Pancreas (tissue), 10 donors: ENCODE measurements around the gene CYTIP. TPM values are rescaled to one million over a fixed set of nuclear protein-coding genes. Genes with fewer than 3 reads are reported as not detected.

Source experiments
- ATAC-seq, 4 donors: fragments of 200-7000 bp; cut with Tn5 transposase; one replicate each; pipeline versions ENCODE4 v1.8.0 to v1.9.1; 2020; ENCODE audit warnings: mild to moderate bottlenecking in 4 of 4, moderate library complexity in 4 of 4
- DNase-seq, 6 donors: peaks; one replicate each; pipeline ENCODE4 v3.0.0-alpha.2; 2020
- FAIRE-seq: peaks from 2 replicates; lab custom pipeline; 2012; peaks lifted over from hg19 to GRCh38; lab: Jason Lieb, UNC
- H3K27ac ChIP-seq, 4 donors: fragments of 200-600 bp; sonication (generic); 1 replicate in 3 of 4; 2 replicates in 1 of 4; pipeline versions ENCODE4 v1.5.0 to v1.8.0; 2020
- H3K27me3 ChIP-seq, 4 donors: fragments of 200-600 bp; one replicate each; pipeline ENCODE4 v1.8.0; 2021
- H3K36me3 ChIP-seq, 3 donors: fragments of 200-600 bp; sonication (generic) in 1 of 3; one replicate each; pipeline versions ENCODE4 v1.5.0 to v1.8.0; 2020 to 2021
- H3K4me1 ChIP-seq, 3 donors: fragments of 200-600 bp; one replicate each; pipeline ENCODE4 v1.8.0; 2021
- H3K4me3 ChIP-seq, 4 donors: fragments of 200-600 bp; sonication (generic) in 2 of 4; one replicate each; pipeline versions ENCODE4 v1.5.0 to v1.8.0; 2020 to 2021
- H3K9me3 ChIP-seq, 4 donors: fragments of 200-600 bp; one replicate each; pipeline ENCODE4 v1.8.0; 2021
- CTCF ChIP-seq, 4 donors: fragments of 200-600 bp; sonication (generic) in 3 of 4; IDR thresholded peaks; one replicate each; pipeline versions ENCODE4 v1.5.0 to v1.8.0; 2021; ENCODE audit warnings: antibody characterized with exemption in 4 of 4
- WGBS, 2 donors: extraction: QIAGEN DNeasy Blood & Tissue Kit; methylation state at CpG; one replicate each; pipeline ENCODE4 v1.1.7; 2013; 5-methylcytosine and 5-hydroxymethylcytosine counted together
- intact Hi-C, 3 donors: fragments of 100-400 bp; cut with DNase I; formaldehyde crosslinking; loops; one replicate each; pipeline versions ENCODE4 v1.11.1 to v1.14.2; 2022
- polyA plus RNA-seq, 2 donors: library from polyadenylated mRNA; stranded (reverse); fragments of 200-250 nt; gene quantifications; one replicate each; pipeline ENCODE4 v1.2.3, GENCODE V29; 2013
- total RNA-seq, 6 donors: library from RNA; stranded (reverse); fragmentation: NEBNext Ultra II Directional in 4 of 6; extraction: Animal tissue kit (Norgen Biotek cat#: 25700) in 4 of 6; gene quantifications; one replicate each; pipeline versions ENCODE4 v1.2.1 to v1.2.4, GENCODE V29; 2021 to 2023
- donor health status: healthy with polysubstance abuse.
- donor health status: DM: no; HTN: no; CAD: no; lungs with moderate emphysema.
- donor health status: DM: no; HTN: no; CAD: no.
- donor health status: control.
- donor health status: control.
- donor health status: Bipolar disorder and iron deficiency.
- donor health status: DM: yes; HTN: yes; CAD: no.
- donor health status: DM: no; HTN: no; CAD: no.
- donor health status: DM: no; HTN: no; CAD: no.
- donor health status: DM: yes; HTN: yes; CAD: no.

CYTIP gene
- total and polyA plus RNA-seq, 8 donors: 0.47 to 6.4 (median 2.7) TPM

- FAIRE-seq (no peak), DNase-seq (no peak), ATAC-seq (peak; percentile 59 to 73 (median 70))
- H3K4me1 ChIP-seq: peaks cover 7 to 27% (median 13%) of the 10 kb centered on the region in 3 donors
- H3K9me3 ChIP-seq: no peaks in the 10 kb centered on the region
- intact Hi-C loops: no loop called here
- TF ChIP-seq CTCF (IDR thresholded peaks at IDR 0.05): no peak
- 39 to 47% methylated on average over 6 of the region's 6 CpGs for whole genome bisulfite sequencing, 2 donors
- peak overlapping the region in 1 of 4 donors; percentile 0 for H3K4me3 ChIP-seq
- H3K36me3 ChIP-seq: no peaks in the 10 kb centered on the region
- H3K27me3 ChIP-seq: no peaks in the 10 kb centered on the region
- peak overlapping the region in 2 of 4 donors; percentile 42 to 43 for H3K27ac ChIP-seq
These were observed 15.6 kb upstream of the CYTIP start for GRCh38 chr2:157459486-157459885.

GRCh38 chr2:157447741-157448140, 3.9 kb upstream of the CYTIP start:
- DNase-seq (no peak), FAIRE-seq (no peak)

GRCh38 chr2:157447031-157447430, 3.1 kb upstream of the CYTIP start:
- intact Hi-C loops: no loop called here
- Histone ChIP-seq H3K36me3 (no peaks in the 10 kb centered on the region), H3K9me3 (no peaks in the 10 kb centered on the region), H3K4me3 (no peak overlapping the region), H3K4me1 (peaks cover 0 to 5% (median 0%) of the 10 kb centered on the region in 3 donors), H3K27ac (no peak overlapping the region), H3K27me3 (no peaks in the 10 kb centered on the region)
- 31 to 34% methylated on average over 1 of the region's 1 CpG for WGBS, 2 donors
- DNase-seq (no peak), ATAC-seq (no peak), FAIRE-seq (no peak)
- TF ChIP-seq CTCF (IDR thresholded peaks at IDR 0.05): no peak

More at GRCh38 chr2:157447741-157448140, 3.9 kb upstream of the CYTIP start:
- no peak overlapping the region for H3K4me3 ChIP-seq
- no peak overlapping the region for H3K27ac ChIP-seq
- no peak for ATAC-seq
- intact Hi-C loops: no loop called here
- H3K9me3 ChIP-seq: no peaks in the 10 kb centered on the region
- H3K27me3 ChIP-seq: no peaks in the 10 kb centered on the region
- peaks cover 0 to 5% (median 0%) of the 10 kb centered on the region in 3 donors for H3K4me1 ChIP-seq
- WGBS, 2 donors: 66 to 84% methylated on average over 1 of the region's 1 CpG
- no peak for TF ChIP-seq CTCF (IDR thresholded peaks at IDR 0.05)
- H3K36me3 ChIP-seq: no peaks in the 10 kb centered on the region

- intact Hi-C loops: no loop called here
- WGBS, 2 donors: 89 to 98% methylated on average over 3 of the region's 3 CpGs
- Histone ChIP-seq H3K4me3 (no peak overlapping the region), H3K36me3 (no peaks in the 10 kb centered on the region), H3K27me3 (no peaks in the 10 kb centered on the region), H3K4me1 (peaks cover 3 to 16% (median 5%) of the 10 kb centered on the region in 3 donors), H3K27ac (peak overlapping the region in 1 of 4 donors; percentile 50), H3K9me3 (no peaks in the 10 kb centered on the region)
- FAIRE-seq: no peak
- ATAC-seq: no peak
- no peak for DNase-seq
- no peak for TF ChIP-seq CTCF (IDR thresholded peaks at IDR 0.05)
These were observed 752 bp upstream of the CYTIP start for GRCh38 chr2:157444641-157445040.

GRCh38 chr2:157443090-157443489, 799 bp downstream of the CYTIP start:
- TF ChIP-seq CTCF (IDR thresholded peaks at IDR 0.05): no peak
- no peak for FAIRE-seq
- H3K4me3 ChIP-seq: peak overlapping the region in 1 of 4 donors; percentile 11

More at GRCh38 chr2:157443090-157443489, 799 bp downstream of the CYTIP start:
- H3K27me3 ChIP-seq: no peaks in the 10 kb centered on the region
- H3K9me3 ChIP-seq: no peaks in the 10 kb centered on the region
- peak overlapping the region in 2 of 4 donors; percentile 50 to 60 for H3K27ac ChIP-seq
- intact Hi-C loops: no loop called here
- no peak for DNase-seq
- peaks cover 5 to 17% (median 11%) of the 10 kb centered on the region in 3 donors for H3K4me1 ChIP-seq
- ATAC-seq: no peak
- H3K36me3 ChIP-seq: no peaks in the 10 kb centered on the region
